Kidney (tissue), 22 donors: Measurements from ENCODE around the gene SLFN12L. TPM values are rescaled to one million over a fixed set of nuclear protein-coding genes. Genes with fewer than 3 reads are reported as not detected.

Experiments
- DNase-seq, 5 donors: peaks; one replicate each; pipeline ENCODE4 v3.0.0-alpha.2; 2013 to 2020
- FAIRE-seq: peaks from 2 replicates; lab custom pipeline; 2012; peaks lifted over from hg19 to GRCh38; lab: Jason Lieb, UNC
- H3K27ac ChIP-seq, 2 donors: one replicate each; pipeline ENCODE4 v1.7.0; 2013; ENCODE audit warnings: low read depth in 2 of 2, low read length in 2 of 2, inconsistent platforms in 1 of 2
- H3K27me3 ChIP-seq: one replicate; pipeline ENCODE4 v1.7.1; 2013; ENCODE audit warnings: low read length, inconsistent platforms; ENCODE audit not compliant: control insufficient read depth, insufficient read depth
- H3K36me3 ChIP-seq, 3 donors: one replicate each; pipeline versions ENCODE4 v1.7.0 to v1.7.1; 2013; ENCODE audit warnings: low read length in 3 of 3, control low read depth in 1 of 3, inconsistent platforms in 1 of 3; ENCODE audit not compliant: insufficient read depth in 3 of 3, control insufficient read depth in 2 of 3
- H3K4me1 ChIP-seq, 3 donors: one replicate each; pipeline versions ENCODE4 v1.7.0 to v1.7.1; 2013; ENCODE audit warnings: low read length in 3 of 3, inconsistent platforms in 1 of 3, low read depth in 1 of 3; ENCODE audit not compliant: control insufficient read depth in 2 of 3, insufficient read depth in 2 of 3
- H3K4me3 ChIP-seq, 3 donors: one replicate each; pipeline versions ENCODE4 v1.7.0 to v1.8.1; 2013; ENCODE audit warnings: low read length in 3 of 3, control low read depth in 1 of 3, inconsistent platforms in 1 of 3
- H3K9ac ChIP-seq, 3 donors: one replicate each; pipeline versions ENCODE4 v1.7.0 to v1.7.1; 2013; ENCODE audit warnings: low read length in 3 of 3, control low read depth in 1 of 3, inconsistent platforms in 1 of 3
- H3K9me3 ChIP-seq, 3 donors: one replicate each; pipeline versions ENCODE4 v1.7.0 to v1.7.1; 2013; ENCODE audit warnings: low read length in 3 of 3, control low read depth in 1 of 3, inconsistent platforms in 1 of 3; ENCODE audit not compliant: control insufficient read depth in 2 of 3, insufficient read depth in 1 of 3
- CTCF ChIP-seq: IDR thresholded peaks from 3 replicates; pipeline ENCODE4 v1.5.1; 2012; ENCODE audit warnings: mild to moderate bottlenecking, moderate library complexity, borderline replicate concordance; ENCODE audit not compliant: insufficient read depth; ENCODE audit errors: extremely low read depth
- intact Hi-C: fragments of 100-400 bp; cut with DNase I; formaldehyde crosslinking; loops from one replicate; pipeline ENCODE4 v1.11.1; 2022
- long read RNA-seq, 10 donors: library from polyadenylated mRNA in 1 of 10; unstranded in 1 of 10; transcript quantifications; one replicate each; pipeline ENCODE4 v2.0.0 and lab custom pipeline, GENCODE V29; 2021 to 2026
- polyA plus RNA-seq: library from polyadenylated mRNA; stranded (reverse); fragments of 350-450 nt; fragmentation: Illumina TruSeq; extraction: RNeasy Lipid Tissue Mini Kit (QIAGEN cat#74804); gene quantifications from one replicate; pipeline ENCODE4 v1.2.3, GENCODE V29; 2014; ENCODE audit warnings: low read depth, low replicate concordance; ENCODE audit not compliant: insufficient read depth
- total RNA-seq: library from RNA; stranded (reverse); fragmentation: NEBNext Ultra II Directional; extraction: Animal tissue kit (Norgen Biotek cat#: 25700); gene quantifications from one replicate; pipeline ENCODE4 v1.2.1, GENCODE V29; 2021
- donor health status: control.
- donor health status: control.
- donor health status: control.
- donor health status: control.
- donor health status: control.
- donor health status: DM: yes; HTN: yes; CAD: no.
- donor health status: Normal renal cell carcinoma (clear cell type).

The SLFN12L gene
- total RNA-seq (6.2 TPM), polyA plus RNA-seq (0.62 TPM)
- long read RNA-seq, donor 1, result 0 reads
- long read RNA-seq, donor 2, result 0 reads
- long read RNA-seq, donor 3, result 0 reads
- long read RNA-seq, donor 4, result 0 reads
- long read RNA-seq, donor 5, result 0 reads
- long read RNA-seq, donor 6, result 0 reads
- long read RNA-seq, donor 7, partial matches to known transcripts, result 0 of 1 reads
- long read RNA-seq, donor 7, other reads (novel, unspliced or antisense), result 1 of 1 reads
- long read RNA-seq, donor 8, result 0 reads
- long read RNA-seq, donor 9, result 0 reads
- long read RNA-seq, donor 10, result 0 reads

- no peak for FAIRE-seq
- intact Hi-C loops, result loop anchor here (5.0 kb wide), 1 partner anchor 225 kb away; no protein-coding TSS in a partner anchor
- no peak within 1 kb of the TSS for H3K9ac ChIP-seq
- TF ChIP-seq CTCF, result no peak
- H3K27ac ChIP-seq, result peak within 1 kb of the TSS in 1 of 2 donors; percentile 28
- H3K4me1 ChIP-seq, result no peaks in the 10 kb centered on the region
- no peaks in the 10 kb centered on the region for H3K36me3 ChIP-seq
- H3K4me3 ChIP-seq, result no peak within 1 kb of the TSS
- DNase-seq, result no peak
- no peaks in the 10 kb centered on the region for H3K9me3 ChIP-seq
- no peaks in the 10 kb centered on the region for H3K27me3 ChIP-seq
Observed at GRCh38 chr17:35537601-35538141, at the start of gene SLFN12L. TSS of gene SLFN12L (minus strand) at chr17:35537678. CDS start at chr17:35522364, 15,314 bp downstream.

- Histone ChIP-seq H3K27ac (peak overlapping the region; percentile 88 to 93), H3K27me3 (no peaks in the 10 kb centered on the region), H3K36me3 (no peaks in the 10 kb centered on the region), H3K4me1 (peaks cover 5 to 7% (median 7%) of the 10 kb centered on the region in 3 donors), H3K9me3 (no peaks in the 10 kb centered on the region), H3K9ac (peak overlapping the region; percentile 3 to 98 (median 98)), H3K4me3 (peak overlapping the region; percentile 98 to 99 (median 98))
- intact Hi-C loops, result no loop called here
- DNase-seq (peak in 1 of 5 donors; percentile 8), FAIRE-seq (no peak)
- TF ChIP-seq CTCF, result no peak
Observed at GRCh38 chr17:35586569-35587073, 49.1 kb upstream of the SLFN12L start.

- DNase-seq (no peak), FAIRE-seq (no peak)
- Histone ChIP-seq H3K27me3 (no peaks in the 10 kb centered on the region), H3K27ac (no peak overlapping the region), H3K9me3 (no peaks in the 10 kb centered on the region), H3K36me3 (no peaks in the 10 kb centered on the region), H3K4me3 (no peak overlapping the region), H3K9ac (no peak overlapping the region), H3K4me1 (peaks cover 4 to 10% (median 7%) of the 10 kb centered on the region in 3 donors)
- intact Hi-C loops, result no loop called here
- TF ChIP-seq CTCF, result no peak
Observed at GRCh38 chr17:35584061-35584460, 46.6 kb upstream of the SLFN12L start.
